ENCODE data around the gene PHF13. TPM values are rescaled to one million over a fixed set of nuclear protein-coding genes. Genes with fewer than 3 reads are reported as not detected.

Gene PHF13
- total and polyA plus RNA-seq, 9 of the 15 experiments (the other 6 are each of a cell fraction or from before 2014, with no cell fraction given), result 1.8 to 36.1 (median 11.7) TPM

DNA sequence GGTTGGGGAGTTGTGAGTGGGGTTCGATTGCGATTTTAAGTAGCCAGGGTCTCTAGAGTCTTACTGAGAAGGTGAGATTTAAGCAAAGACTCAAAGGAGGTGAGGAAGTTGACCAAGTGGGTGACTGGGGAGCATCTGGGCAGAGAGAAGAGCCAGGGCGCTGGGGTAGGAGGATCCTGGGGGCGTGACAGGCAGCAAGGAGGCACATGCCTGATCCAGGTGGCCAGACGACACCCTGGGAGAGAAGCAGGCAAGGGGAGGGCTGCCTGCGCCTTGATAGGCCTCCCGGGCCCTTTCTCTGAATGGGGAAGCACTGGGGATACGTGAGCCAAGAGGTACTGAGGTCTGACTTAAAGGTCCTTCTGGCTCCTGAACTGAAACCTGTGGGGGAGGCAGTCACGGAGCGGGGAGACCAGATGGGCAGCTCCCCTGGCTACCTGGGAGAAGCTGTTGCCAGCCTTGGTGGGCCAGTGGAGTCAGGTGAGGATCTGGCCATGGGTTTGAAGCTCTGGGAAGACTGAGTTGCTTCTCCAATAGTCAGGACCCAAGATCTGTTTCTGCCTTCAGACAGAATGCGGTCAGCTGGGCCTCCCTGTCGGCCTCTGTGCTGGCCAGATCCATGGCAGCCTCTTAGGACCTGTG, 28.3 kb upstream of the PHF13 start (continued):
- TF ChIP-seq, protein P1, sequence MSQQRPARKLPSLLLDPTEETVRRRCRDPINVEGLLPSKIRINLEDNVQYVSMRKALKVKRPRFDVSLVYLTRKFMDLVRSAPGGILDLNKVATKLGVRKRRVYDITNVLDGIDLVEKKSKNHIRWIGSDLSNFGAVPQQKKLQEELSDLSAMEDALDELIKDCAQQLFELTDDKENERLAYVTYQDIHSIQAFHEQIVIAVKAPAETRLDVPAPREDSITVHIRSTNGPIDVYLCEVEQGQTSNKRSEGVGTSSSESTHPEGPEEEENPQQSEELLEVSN (IDR thresholded peaks at IDR 0.05; ENCODE audit: borderline replicate concordance in 1 of 2, extremely low read depth in 1 of 2, insufficient read depth in 1 of 2, insufficient read length in 1 of 2, low read depth in 1 of 2, low read length in 1 of 2, poor library complexity in 1 of 2, severe bottlenecking in 1 of 2), result peak in 1 of 2 experiments; percentile 62
- TF ChIP-seq SETDB1 (IDR thresholded peaks at IDR 0.05; ENCODE audit: low read length), result no peak

DNA sequence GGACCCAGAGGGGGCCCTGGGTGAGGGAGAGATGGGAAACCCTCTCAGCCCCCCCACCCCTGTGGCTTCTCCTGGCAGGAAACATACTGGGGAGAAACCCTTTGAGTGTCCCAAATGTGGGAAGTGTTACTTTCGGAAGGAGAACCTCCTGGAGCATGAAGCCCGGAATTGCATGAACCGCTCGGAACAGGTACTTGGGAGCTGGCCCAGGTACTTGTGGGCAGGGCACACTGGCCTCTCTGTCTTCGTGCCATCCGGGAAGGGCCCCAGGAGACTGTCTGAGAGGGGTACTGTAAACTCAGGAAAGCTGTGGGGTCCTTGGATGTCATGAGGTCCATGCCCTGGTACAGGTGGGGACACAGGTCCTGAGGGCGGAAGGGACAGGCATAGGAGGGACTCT, 27.7 kb upstream of the PHF13 start:
- H3K4me3 ChIP-seq, result no peak overlapping the region
- H4K20me1 ChIP-seq (replicated peaks; ENCODE audit: control insufficient read depth, insufficient read depth, low read length), result peaks cover 33% of the 10 kb centered on the region
- no peaks in the 10 kb centered on the region for H3K9me3 ChIP-seq (replicated peaks; ENCODE audit: control insufficient read depth, insufficient read depth, low read depth, low read length)
- DNase-seq (ENCODE audit: extremely low read depth in 1 of 4, low spot score in 3 of 4) (no peak), ATAC-seq (no peak), FAIRE-seq (no peak)
- no peak overlapping the region for H3K27ac ChIP-seq (ENCODE audit: extremely low read depth, low read depth, low read length)
- BruUV-seq (replicated peaks), result no TSS peak
- intact Hi-C loops (cut with micrococcal nuclease), result no loop called here
- peaks cover 74% of the 10 kb centered on the region; the same call in 2 of the 3 replicates for H3K36me3 ChIP-seq (ENCODE audit: control insufficient read depth, insufficient read depth, low read length)
- CTCF ChIA-PET (ENCODE audit: low intra/inter-chr PET ratio), result no interaction called here
- 97% methylated on average over 7 of the region's 7 CpGs for WGBS (ENCODE audit: insufficient coverage, low coverage, missing lambda C conversion rate)
- POLR2A ChIA-PET, result interaction anchor here (0.7 to 13.4 kb wide), 2 partner anchors 14 to 86 kb away, joined by 3 to 221 read pairs; partner anchors contain the start of gene KLHL21
- peaks cover 19% of the 10 kb centered on the region for H3K9me1 ChIP-seq (ENCODE audit: control insufficient read depth, insufficient read depth, low read length)
- peaks cover 34% of the 10 kb centered on the region for H3K79me2 ChIP-seq (ENCODE audit: control insufficient read depth, insufficient read depth, low read length)
- no peak overlapping the region for H2AFZ ChIP-seq (ENCODE audit: low read depth, low read length)
- in situ Hi-C loops (cut with MboI), result no loop called here
- TF ChIP-seq, protein P2, sequence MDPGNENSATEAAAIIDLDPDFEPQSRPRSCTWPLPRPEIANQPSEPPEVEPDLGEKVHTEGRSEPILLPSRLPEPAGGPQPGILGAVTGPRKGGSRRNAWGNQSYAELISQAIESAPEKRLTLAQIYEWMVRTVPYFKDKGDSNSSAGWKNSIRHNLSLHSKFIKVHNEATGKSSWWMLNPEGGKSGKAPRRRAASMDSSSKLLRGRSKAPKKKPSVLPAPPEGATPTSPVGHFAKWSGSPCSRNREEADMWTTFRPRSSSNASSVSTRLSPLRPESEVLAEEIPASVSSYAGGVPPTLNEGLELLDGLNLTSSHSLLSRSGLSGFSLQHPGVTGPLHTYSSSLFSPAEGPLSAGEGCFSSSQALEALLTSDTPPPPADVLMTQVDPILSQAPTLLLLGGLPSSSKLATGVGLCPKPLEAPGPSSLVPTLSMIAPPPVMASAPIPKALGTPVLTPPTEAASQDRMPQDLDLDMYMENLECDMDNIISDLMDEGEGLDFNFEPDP (CRISPR knock-in tag; IDR thresholded peaks at IDR 0.05), result no peak
- no peak for TF ChIP-seq STAG1 (CRISPR knock-in tag; IDR thresholded peaks at IDR 0.05; ENCODE audit: borderline replicate concordance)
- TF ChIP-seq SRF (CRISPR knock-in tag; IDR thresholded peaks at IDR 0.05), result no peak
- TF ChIP-seq, protein P3, sequence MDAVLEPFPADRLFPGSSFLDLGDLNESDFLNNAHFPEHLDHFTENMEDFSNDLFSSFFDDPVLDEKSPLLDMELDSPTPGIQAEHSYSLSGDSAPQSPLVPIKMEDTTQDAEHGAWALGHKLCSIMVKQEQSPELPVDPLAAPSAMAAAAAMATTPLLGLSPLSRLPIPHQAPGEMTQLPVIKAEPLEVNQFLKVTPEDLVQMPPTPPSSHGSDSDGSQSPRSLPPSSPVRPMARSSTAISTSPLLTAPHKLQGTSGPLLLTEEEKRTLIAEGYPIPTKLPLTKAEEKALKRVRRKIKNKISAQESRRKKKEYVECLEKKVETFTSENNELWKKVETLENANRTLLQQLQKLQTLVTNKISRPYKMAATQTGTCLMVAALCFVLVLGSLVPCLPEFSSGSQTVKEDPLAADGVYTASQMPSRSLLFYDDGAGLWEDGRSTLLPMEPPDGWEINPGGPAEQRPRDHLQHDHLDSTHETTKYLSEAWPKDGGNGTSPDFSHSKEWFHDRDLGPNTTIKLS (IDR thresholded peaks at IDR 0.05; ENCODE audit: borderline replicate concordance, low read depth), result no peak
- no peak for TF ChIP-seq ZNF282 (CRISPR knock-in tag; IDR thresholded peaks at IDR 0.05)
- TF ChIP-seq SMARCB1 (IDR thresholded peaks at IDR 0.05; ENCODE audit: insufficient read length, low read depth), result no peak
- no peak for TF ChIP-seq HDAC6 (IDR thresholded peaks at IDR 0.05; ENCODE audit: low read depth, low read length)
- no peak for TF ChIP-seq HCFC1 (IDR thresholded peaks at IDR 0.05; ENCODE audit: low read depth, low read length)
- no peak overlapping the region for H3K4me2 ChIP-seq (ENCODE audit: insufficient read depth, low read length)
- peak overlapping the region in 1 of 2 experiments; percentile 82; a peak in 1 of 4 replicates for H3K9ac ChIP-seq (ENCODE audit: insufficient read depth in 1 of 2, low read depth in 2 of 2, low read length in 2 of 2)
- H3K27me3 ChIP-seq (ENCODE audit: control insufficient read depth in 2 of 2, insufficient read depth in 2 of 2, low read length in 2 of 2), result no peaks in the 10 kb centered on the region
- peaks cover 33 to 66% of the 10 kb centered on the region in 2 experiments; a peak in 4 of 5 replicates for H3K4me1 ChIP-seq (replicated peaks in 1 of 2; ENCODE audit: control insufficient read depth in 2 of 2, insufficient read depth in 2 of 2, low read length in 2 of 2)

Measured in K562 (cell line).